Stimulated activated CD4-positive, alpha-beta T cell treated with anti-CD3 and anti-CD28 coated beads, Interleukin-4, amount 100 ng/mL, for 1 hour (primary cell): ENCODE measurements around the gene SNTB2.
"Not testable (repeated sequence)": the region's sequence is repeated elsewhere in the genome, so short reads cannot be mapped to it uniquely, and the experiment has no call there.

Experiments
- DNase-seq: peaks from one replicate; pipeline ENCODE4 v3.0.0-alpha.2; 2020

The SNTB2 gene

DNA sequence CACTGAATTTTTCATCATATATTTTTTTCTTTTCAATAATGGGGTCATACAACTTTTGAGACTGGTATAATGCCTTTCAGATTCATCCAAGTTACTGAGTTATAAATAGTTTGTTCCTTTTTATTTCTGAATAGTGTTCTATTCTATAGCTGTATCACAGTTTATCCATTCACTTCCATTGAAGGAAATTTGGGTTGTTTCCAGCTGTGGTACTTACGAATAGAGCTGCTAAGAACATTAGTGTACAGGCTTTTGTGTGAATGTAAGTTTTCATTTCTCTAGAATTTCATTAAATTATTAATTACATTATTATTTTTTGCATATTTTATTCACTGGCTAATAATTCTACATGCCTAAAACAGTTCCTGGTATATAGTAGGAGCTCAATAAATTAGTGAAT, 52.9 kb downstream of the SNTB2 start:
- no peak for DNase-seq

GRCh38 chr16:69240331-69240730, 53.4 kb downstream of the SNTB2 start:
- DNase-seq, result no peak

GRCh38 chr16:69241926-69242325, 55.0 kb downstream of the SNTB2 start:
- no peak for DNase-seq

DNA sequence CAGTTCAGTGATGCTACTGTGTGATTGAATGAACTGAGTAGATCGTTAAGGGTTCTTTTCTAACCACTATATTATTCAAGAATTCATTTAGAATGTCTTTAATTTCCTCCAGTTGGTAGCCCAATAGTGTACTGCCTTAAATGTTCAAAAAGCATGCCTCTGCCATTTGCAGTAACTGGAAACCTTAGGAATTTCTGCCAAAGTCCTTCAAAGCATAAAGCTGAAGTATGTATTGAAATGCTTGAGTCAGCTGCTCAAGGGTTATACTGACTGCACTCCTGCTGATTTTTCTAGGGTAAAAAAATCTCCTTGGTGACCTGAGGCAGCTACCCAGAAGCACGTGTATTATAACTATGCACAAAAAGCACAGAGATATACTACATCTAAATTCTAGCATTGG, 56.5 kb downstream of the SNTB2 start:
- no peak for DNase-seq

GRCh38 chr16:69244336-69244735, 57.4 kb downstream of the SNTB2 start:
- no peak for DNase-seq

DNA sequence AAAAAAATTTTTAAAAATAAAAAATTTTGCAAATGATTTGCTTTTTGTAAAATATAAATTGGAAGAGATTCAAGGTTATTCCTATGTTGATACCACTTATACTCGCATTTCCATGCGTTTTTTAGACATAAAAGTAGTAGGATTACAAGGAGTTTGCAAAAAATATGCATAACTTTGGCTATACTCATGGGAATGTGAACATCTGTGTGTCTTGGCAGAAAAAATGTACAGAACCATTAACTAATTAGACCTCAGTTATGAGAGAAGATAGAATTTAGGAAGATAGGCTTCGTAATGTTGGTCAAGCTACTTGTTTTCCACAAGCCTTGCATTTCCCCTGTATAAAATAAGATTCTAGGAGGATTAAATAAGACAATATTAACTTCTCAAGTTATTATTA, 63.1 kb downstream of the SNTB2 start:
- no peak for DNase-seq

GRCh38 chr16:69253870-69254341, 66.9 kb downstream of the SNTB2 start:
- DNase-seq, result no peak

DNA sequence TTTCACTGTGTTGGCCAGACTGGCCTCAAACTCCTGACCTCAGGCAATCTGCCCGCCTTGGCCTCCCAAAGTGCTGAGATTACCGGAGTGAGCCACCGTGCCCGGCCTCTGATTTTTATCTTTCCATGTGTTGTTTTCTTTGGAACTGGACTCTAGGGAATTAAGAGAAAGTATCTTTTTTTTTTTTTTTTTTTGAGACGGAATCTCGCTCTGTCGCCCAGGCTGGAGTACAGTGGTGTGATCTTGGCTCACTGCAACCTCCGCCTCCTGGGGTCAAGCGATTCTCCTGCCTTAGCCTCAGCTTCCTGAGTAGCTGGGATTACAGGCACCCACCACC, 72.4 kb downstream of the SNTB2 start:
- not testable (repeated sequence) for DNase-seq

DNA sequence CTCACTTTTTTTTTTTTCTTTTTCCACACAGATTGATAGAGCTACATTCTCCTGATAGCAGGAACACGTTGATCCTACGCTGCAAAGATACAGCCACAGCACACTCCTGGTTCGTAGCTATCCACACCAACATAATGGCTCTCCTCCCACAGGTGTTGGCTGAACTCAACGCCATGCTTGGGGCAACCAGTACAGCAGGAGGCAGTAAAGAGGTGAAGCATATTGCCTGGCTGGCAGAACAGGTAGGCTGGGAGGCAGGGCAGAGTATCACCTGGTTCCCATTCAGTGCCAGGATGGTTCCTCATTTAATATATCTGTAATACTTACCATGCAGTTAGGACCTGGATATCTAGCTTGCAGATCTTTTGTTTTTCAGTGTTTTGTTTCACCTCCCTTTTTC, 73.1 kb downstream of the SNTB2 start:
- DNase-seq, result no peak

DNA sequence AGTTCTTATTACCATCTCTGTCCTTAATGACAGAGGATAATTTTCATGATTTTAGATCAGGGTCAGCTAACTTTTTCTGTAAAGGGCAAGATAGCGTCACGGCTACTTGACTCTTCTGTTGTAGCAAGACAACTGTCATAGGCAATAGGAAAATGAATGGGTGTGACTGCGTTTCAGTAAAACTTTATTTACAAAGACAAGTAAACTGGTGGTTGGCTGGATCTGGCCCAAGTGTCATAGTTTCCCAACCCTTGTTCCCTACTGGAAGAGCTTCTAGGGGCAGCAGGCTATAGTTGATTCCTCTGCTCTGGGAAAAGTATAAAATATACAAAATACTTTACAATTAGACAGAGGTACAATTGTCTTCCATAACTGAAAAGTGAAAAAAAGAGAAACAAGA, 73.5 kb downstream of the SNTB2 start:
- no peak for DNase-seq

- no peak for DNase-seq
Observed at GRCh38 chr16:69266334-69267063, 79.5 kb downstream of the SNTB2 start.

GRCh38 chr16:69267633-69268032, 80.7 kb downstream of the SNTB2 start:
- DNase-seq, result no peak

DNA sequence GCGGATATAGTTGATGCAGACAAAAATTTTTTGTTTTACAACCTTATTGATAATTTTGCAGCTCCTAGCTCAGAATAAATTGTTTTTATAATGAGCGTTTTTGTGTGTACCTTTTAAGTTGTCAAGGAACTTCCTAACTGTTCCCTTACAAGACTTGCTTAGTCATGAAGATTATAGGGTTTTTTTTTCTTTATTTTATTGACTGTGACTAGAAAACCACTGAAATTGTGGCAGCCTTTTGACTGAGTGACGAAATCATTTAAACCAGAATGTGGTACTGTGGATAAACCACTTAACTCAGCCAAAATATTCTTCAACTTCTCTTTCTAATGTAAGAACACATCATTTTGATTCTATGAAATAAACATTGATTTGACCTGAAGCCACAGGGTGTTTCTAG, 83.4 kb downstream of the SNTB2 start:
- no peak for DNase-seq

GRCh38 chr16:69270831-69271230, 83.9 kb downstream of the SNTB2 start:
- no peak for DNase-seq

DNA sequence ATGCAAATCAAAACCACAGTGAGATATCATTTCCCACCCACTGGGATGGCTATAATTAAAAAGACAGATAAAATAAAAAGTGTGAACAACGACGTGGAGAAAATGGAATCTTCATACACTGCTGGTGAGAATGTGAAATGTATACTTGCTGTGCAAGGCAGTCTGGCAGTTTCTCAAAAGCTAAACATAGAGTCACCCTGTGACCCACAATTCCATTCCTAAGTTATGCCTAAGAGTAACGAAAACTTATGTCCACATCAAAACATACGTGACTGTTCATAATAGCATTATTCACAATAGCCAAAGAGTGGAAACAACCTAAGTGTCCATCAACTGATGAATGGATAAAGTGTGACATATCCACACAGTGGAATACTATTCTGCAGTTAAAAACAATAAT, 86.0 kb downstream of the SNTB2 start:
- no peak for DNase-seq

DNA sequence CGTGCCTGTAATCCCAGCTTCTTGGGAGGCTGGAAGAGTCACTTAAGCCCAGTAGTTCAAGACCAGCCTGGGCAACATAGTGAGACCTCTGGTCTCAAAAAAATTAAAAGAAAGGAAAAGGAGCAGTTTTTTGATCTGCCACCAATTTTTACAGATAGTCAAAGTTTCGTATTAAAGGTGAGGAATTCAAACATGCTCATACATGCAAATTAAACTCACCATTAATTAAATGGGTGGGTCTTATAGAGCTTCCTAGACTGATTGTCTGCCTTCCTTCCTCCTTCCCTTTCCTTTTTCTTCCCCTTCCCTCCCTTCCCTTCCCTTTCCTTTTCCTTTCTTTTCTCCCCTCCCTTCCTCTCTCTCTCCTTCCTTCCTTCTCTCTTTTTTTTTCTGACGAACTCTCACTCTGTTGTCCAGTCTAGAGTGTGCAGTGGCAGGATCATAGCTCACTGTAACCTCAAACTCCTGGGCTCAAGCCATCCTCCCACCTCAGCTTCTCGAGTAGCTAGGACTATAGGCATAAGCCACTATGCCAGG, 87.8 kb downstream of the SNTB2 start:
- no peak for DNase-seq

- no peak for DNase-seq
Observed at GRCh38 chr16:69276148-69277115, 89.5 kb downstream of the SNTB2 start.

DNA sequence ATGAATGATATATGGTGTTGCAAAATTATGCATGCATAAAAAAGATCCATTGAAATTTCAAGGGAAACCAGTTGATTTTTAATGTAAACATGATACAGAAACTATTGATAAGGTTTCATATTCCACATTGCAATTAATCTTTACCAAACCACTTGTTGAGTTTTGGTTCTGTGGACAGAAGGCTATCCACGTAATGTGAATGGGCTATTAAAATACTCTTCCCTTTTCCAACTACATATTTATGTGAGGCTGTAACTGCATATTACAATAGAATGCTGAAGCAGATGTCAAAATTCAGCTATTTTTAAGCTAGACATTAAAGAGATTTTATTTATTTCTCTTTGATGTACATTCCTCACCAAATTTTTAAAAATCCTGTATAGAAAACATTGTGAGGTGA, 90.4 kb downstream of the SNTB2 start:
- no peak for DNase-seq

- no peak for DNase-seq
Observed at GRCh38 chr16:69283851-69284250, 96.9 kb downstream of the SNTB2 start.

GRCh38 chr16:69285240-69285639, 98.3 kb downstream of the SNTB2 start:
- no peak for DNase-seq

- no peak for DNase-seq
Observed at GRCh38 chr16:69286941-69287713, 100.2 kb downstream of the SNTB2 start.

DNA sequence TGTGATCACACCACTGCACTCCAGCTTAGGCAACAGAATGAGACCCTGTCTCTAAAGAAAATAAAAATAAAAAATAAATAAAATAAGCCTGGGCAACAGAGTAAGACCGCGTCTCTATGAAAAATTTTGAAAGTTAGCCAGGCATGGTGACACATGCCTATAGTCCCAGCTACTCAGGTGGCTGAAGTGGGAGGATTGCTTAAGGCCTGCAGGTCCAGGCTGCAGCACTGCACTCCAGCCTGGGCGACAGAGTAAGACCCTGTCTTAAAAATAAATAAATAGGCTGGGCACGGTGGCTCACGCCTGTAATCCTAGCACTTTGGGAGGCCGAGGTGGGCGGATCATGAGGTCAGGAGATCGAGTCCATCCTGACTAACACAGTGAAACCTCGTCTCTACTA, 104.7 kb downstream of the SNTB2 start:
- not testable (repeated sequence) for DNase-seq

DNA sequence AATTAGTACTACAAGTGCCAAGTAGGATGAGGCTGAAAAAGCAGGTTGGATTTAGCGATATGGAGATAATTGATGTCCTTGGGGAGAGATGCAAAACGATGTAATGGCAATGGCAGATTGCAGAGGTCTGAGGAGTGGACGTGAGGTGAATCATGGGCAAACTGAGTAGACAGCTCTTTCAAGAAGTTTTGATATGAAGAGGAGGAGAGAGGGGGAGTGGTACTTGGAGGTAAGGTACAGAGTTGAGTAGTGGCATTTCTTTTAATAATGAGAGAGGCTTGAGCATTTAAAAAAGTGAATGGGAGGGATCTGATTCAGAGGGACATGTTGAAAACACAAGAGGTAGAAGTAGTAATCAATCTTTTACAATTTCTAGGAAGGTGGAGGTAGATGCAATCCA, 106.4 kb downstream of the SNTB2 start:
- DNase-seq, result no peak
